Ishikawa (cell line): ENCODE results near the gene EML4.

Source experiments
- EGR1 ChIP-seq: IDR thresholded peaks from 2 replicates; pipeline ENCODE4 v1.6.1; 2012
- EP300 ChIP-seq: IDR thresholded peaks from 2 replicates; pipeline ENCODE4 v1.6.1; 2012; ENCODE audit warnings: borderline replicate concordance
- MAX ChIP-seq: IDR thresholded peaks from 2 replicates; pipeline ENCODE4 v1.6.1; 2012
- RAD21 ChIP-seq: IDR thresholded peaks from 2 replicates; pipeline ENCODE4 v1.6.1; 2012; ENCODE audit warnings: low read depth
- TAF1 ChIP-seq: IDR thresholded peaks from 2 replicates; pipeline ENCODE4 v1.6.1; 2012; ENCODE audit warnings: low read depth, mild to moderate bottlenecking
- USF1 ChIP-seq: IDR thresholded peaks from 2 replicates; pipeline ENCODE4 v1.6.1; 2012
- ZBTB7A ChIP-seq: IDR thresholded peaks from 2 replicates; pipeline ENCODE4 v1.6.1; 2012; ENCODE audit warnings: low read depth
- TF ChIP-seq, protein P1 (sequence below): IDR thresholded peaks from 2 replicates; pipeline ENCODE4 v1.6.1; 2012; ENCODE audit warnings: low read depth, mild to moderate bottlenecking

- TF ChIP-seq ZBTB7A (no peak), RAD21 (no peak), EP300 (no peak), EGR1 (no peak), USF1 (no peak), TAF1 (no peak), MAX (no peak)
- TF ChIP-seq, protein P1, sequence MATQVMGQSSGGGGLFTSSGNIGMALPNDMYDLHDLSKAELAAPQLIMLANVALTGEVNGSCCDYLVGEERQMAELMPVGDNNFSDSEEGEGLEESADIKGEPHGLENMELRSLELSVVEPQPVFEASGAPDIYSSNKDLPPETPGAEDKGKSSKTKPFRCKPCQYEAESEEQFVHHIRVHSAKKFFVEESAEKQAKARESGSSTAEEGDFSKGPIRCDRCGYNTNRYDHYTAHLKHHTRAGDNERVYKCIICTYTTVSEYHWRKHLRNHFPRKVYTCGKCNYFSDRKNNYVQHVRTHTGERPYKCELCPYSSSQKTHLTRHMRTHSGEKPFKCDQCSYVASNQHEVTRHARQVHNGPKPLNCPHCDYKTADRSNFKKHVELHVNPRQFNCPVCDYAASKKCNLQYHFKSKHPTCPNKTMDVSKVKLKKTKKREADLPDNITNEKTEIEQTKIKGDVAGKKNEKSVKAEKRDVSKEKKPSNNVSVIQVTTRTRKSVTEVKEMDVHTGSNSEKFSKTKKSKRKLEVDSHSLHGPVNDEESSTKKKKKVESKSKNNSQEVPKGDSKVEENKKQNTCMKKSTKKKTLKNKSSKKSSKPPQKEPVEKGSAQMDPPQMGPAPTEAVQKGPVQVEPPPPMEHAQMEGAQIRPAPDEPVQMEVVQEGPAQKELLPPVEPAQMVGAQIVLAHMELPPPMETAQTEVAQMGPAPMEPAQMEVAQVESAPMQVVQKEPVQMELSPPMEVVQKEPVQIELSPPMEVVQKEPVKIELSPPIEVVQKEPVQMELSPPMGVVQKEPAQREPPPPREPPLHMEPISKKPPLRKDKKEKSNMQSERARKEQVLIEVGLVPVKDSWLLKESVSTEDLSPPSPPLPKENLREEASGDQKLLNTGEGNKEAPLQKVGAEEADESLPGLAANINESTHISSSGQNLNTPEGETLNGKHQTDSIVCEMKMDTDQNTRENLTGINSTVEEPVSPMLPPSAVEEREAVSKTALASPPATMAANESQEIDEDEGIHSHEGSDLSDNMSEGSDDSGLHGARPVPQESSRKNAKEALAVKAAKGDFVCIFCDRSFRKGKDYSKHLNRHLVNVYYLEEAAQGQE = no peak
These were observed 31.9 kb upstream of the EML4 start for GRCh38 chr2:42137125-42137841.
